CD4-positive, alpha-beta T cell (primary cell): ENCODE data around the gene PTPRE. TPM values are rescaled to one million over a fixed set of nuclear protein-coding genes. Genes with fewer than 3 reads are reported as not detected.

Source experiments
- ATAC-seq: fragments of 200-7000 bp; cut with Tn5 transposase; one replicate; pipeline ENCODE4 v1.10.0; 2022; ENCODE audit warnings: mild to moderate bottlenecking; ENCODE audit not compliant: poor library complexity
- CTCF ChIA-PET: fragments of 350-600 bp; sonication (Branson Sonifier 250); formaldehyde crosslinking; loops from one replicate; lab custom pipeline; 2021; ENCODE audit warnings: antibody characterized with exemption, inconsistent platforms; lab: Charles Lee
- POLR2A ChIA-PET: fragments of 350-600 bp; sonication (Branson Sonifier 250); formaldehyde crosslinking; loops from one replicate; lab custom pipeline; 2021; ENCODE audit warnings: antibody characterized with exemption, inconsistent platforms; lab: Charles Lee
- DNase-seq, 14 experiments: peaks; one replicate each; pipeline ENCODE4 v3.0.0-alpha.2; 2013 to 2020; ENCODE audit warnings: mixed read lengths in 2 of 14
- H3K27ac ChIP-seq, 2 donors: one replicate each; pipeline versions ENCODE4 v1.5.1 to v1.7.0; 2013; ENCODE audit warnings: low read length in 2 of 2, low read depth in 1 of 2, mild to moderate bottlenecking in 1 of 2
- H3K27me3 ChIP-seq, 2 experiments: 1 replicate in 1 of 2; 2 replicates in 1 of 2; pipeline versions ENCODE4 v1.6.1 to v1.7.0; 2013; ENCODE audit warnings: low read length in 2 of 2, control low read depth in 1 of 2, mild to moderate bottlenecking in 1 of 2, moderate library complexity in 1 of 2; ENCODE audit not compliant: insufficient read depth in 2 of 2, control insufficient read depth in 1 of 2
- H3K36me3 ChIP-seq: one replicate; pipeline ENCODE4 v1.6.1; 2013; ENCODE audit warnings: low read length, control low read depth; ENCODE audit not compliant: insufficient read depth
- H3K4me1 ChIP-seq: one replicate; pipeline ENCODE4 v1.6.1; 2013; ENCODE audit warnings: low read length, control low read depth; ENCODE audit not compliant: insufficient read depth
- H3K4me3 ChIP-seq: one replicate; pipeline ENCODE4 v1.5.1; 2013; ENCODE audit warnings: mild to moderate bottlenecking, low read length, moderate library complexity
- H3K9me3 ChIP-seq, 2 experiments: 1 replicate in 1 of 2; 2 replicates in 1 of 2; pipeline versions ENCODE4 v1.6.1 to v1.7.0; 2013; ENCODE audit warnings: low read length in 2 of 2, mild to moderate bottlenecking in 2 of 2, control low read depth in 1 of 2, moderate library complexity in 1 of 2; ENCODE audit not compliant: control insufficient read depth in 1 of 2, insufficient read depth in 1 of 2
- H3K27ac Mint-ChIP-seq: one replicate; pipeline ENCODE4 v1.8.0; 2020; ENCODE audit warnings: mixed read lengths
- H3K27me3 Mint-ChIP-seq: one replicate; pipeline ENCODE4 v1.8.0; 2021; ENCODE audit warnings: mixed read lengths
- H3K36me3 Mint-ChIP-seq: one replicate; pipeline ENCODE4 v1.8.0; 2021; ENCODE audit warnings: low read depth, mixed read lengths
- H3K4me1 Mint-ChIP-seq: one replicate; pipeline ENCODE4 v1.8.0; 2021; ENCODE audit warnings: low read depth, mixed read lengths
- H3K4me3 Mint-ChIP-seq: one replicate; pipeline ENCODE4 v1.8.0; 2020; ENCODE audit warnings: mild to moderate bottlenecking, mixed read lengths
- H3K9me3 Mint-ChIP-seq: one replicate; pipeline ENCODE4 v1.8.0; 2020; ENCODE audit warnings: mixed read lengths
- CTCF ChIP-seq: fragments of 200-600 bp; IDR thresholded peaks from one replicate; pipeline ENCODE4 v1.8.0; 2022; ENCODE audit warnings: antibody characterized with exemption, mild to moderate bottlenecking
- intact Hi-C, 2 experiments: fragments of 100-400 bp; cut with DNase I in 1 of 2; cut with micrococcal nuclease in 1 of 2; formaldehyde crosslinking; loops; one replicate each; pipeline versions ENCODE4 v1.15.1 to v1.9.0; 2023 to 2025; cut with DNase I, micrococcal nuclease
- total RNA-seq, 174 experiments: library from RNA in 2 of 174; stranded (reverse) in 2 of 174; gene quantifications; one replicate each; pipeline ENCODE4 v1.2.3 and lab custom pipeline; 2021 to 2026

Gene PTPRE
- total RNA-seq, 2 experiments from 2014 or later = 47.6 to 55.1 TPM

DNA sequence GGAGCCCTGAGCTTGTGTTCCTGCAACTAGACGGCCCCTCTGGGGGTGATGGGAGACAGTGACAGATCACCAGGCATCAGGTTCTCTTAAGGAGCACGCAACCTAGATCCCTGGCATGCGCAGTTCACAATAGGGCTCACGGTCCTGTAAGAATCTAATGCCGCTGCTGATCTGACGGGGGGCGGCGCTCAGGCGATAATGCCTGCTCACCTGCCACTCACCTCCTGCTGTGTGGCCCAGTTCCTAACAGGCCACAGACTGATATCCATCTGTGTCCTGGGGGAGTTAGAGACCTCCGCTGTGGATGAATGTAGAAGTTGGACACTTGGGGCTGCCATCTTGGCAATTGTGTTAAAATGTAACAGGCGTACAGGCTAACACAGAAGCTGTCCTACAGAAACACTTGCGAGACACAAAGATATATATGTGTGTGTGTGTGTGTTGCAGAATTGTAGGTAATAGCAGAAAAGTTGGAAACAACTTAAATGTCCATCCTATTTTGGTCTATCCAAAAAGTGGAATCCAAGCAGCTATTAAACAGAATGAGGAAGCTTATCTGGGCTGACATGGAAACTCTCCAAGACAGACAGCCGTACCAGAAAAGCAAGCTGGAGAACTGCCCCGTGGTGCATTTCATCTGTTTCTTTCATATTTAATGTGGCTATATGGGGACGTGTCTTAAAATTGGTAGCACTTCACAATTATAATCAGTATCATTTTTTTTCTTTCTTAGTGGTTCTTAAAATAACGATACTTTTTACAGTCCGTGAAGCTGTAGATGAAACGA lies 136.5 kb downstream of the PTPRE start:
- DNase-seq = no peak
- Histone ChIP-seq H3K9me3 (no peaks in the 10 kb centered on the region), H3K36me3 (no peaks in the 10 kb centered on the region), H3K27ac (no peak overlapping the region), H3K27me3 (no peaks in the 10 kb centered on the region), H3K4me3 (no peak overlapping the region), H3K4me1 (peaks cover 25% of the 10 kb centered on the region)
- Mint-ChIP-seq H3K27me3 (no peaks in the 10 kb centered on the region), H3K4me3 (no peak overlapping the region), H3K27ac (peak overlapping the region; percentile 20), H3K36me3 (peaks cover 13% of the 10 kb centered on the region), H3K4me1 (peaks cover 22% of the 10 kb centered on the region), H3K9me3 (no peaks in the 10 kb centered on the region)
- intact Hi-C loops = loop anchor here in 1 of 2 experiments (10.0 kb wide), 1 partner anchor 1421 kb away; the partner anchor contains the start of gene MGMT
- CTCF ChIA-PET = interaction anchor here (2.6 kb wide), 1 partner anchor 26 kb away, joined by 11 read pairs; no protein-coding TSS in a partner anchor
- no peak for ATAC-seq
- TF ChIP-seq CTCF = no peak
- POLR2A ChIA-PET = no interaction called here

DNA sequence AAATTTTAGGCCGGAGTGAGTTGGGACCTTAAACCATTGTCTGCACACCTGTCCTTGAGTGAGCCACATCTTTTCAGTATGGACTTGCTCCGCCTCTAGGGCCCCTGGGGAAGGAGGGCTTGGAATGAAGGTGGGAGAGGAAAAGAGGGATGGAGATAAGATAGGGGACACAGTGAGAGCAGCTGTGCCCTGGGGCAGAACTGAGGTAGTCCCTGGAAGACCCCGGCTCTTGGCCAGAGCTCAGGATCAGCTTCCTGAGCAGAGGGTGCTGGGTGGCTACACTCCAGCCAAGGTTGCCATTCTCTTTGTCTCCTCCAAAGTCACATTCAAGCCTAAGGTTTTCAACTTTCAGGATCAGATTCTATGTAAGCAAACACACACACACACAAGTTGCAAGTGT lies 137.3 kb downstream of the PTPRE start:
- ChIA-PET CTCF (interaction anchor here (1.6 to 2.6 kb wide), 2 partner anchors 9 to 25 kb away, joined by 5 to 11 read pairs; no protein-coding TSS in a partner anchor), POLR2A (no interaction called here)
- H3K4me1 Mint-ChIP-seq = peaks cover 29% of the 10 kb centered on the region
- Histone ChIP-seq H3K27ac (no peak overlapping the region), H3K27me3 (no peaks in the 10 kb centered on the region), H3K4me3 (no peak overlapping the region), H3K9me3 (no peaks in the 10 kb centered on the region), H3K36me3 (no peaks in the 10 kb centered on the region), H3K4me1 (peaks cover 33% of the 10 kb centered on the region)
- H3K36me3 Mint-ChIP-seq = peaks cover 20% of the 10 kb centered on the region
- DNase-seq (no peak), ATAC-seq (no peak)
- no peak for TF ChIP-seq CTCF
- no peak overlapping the region for H3K27ac Mint-ChIP-seq
- H3K27me3 Mint-ChIP-seq = no peaks in the 10 kb centered on the region
- H3K9me3 Mint-ChIP-seq = no peaks in the 10 kb centered on the region
- H3K4me3 Mint-ChIP-seq = no peak overlapping the region
- intact Hi-C loops = loop anchor here in 1 of 2 experiments (10.0 kb wide), 1 partner anchor 1421 kb away; the partner anchor contains the start of gene MGMT

DNA sequence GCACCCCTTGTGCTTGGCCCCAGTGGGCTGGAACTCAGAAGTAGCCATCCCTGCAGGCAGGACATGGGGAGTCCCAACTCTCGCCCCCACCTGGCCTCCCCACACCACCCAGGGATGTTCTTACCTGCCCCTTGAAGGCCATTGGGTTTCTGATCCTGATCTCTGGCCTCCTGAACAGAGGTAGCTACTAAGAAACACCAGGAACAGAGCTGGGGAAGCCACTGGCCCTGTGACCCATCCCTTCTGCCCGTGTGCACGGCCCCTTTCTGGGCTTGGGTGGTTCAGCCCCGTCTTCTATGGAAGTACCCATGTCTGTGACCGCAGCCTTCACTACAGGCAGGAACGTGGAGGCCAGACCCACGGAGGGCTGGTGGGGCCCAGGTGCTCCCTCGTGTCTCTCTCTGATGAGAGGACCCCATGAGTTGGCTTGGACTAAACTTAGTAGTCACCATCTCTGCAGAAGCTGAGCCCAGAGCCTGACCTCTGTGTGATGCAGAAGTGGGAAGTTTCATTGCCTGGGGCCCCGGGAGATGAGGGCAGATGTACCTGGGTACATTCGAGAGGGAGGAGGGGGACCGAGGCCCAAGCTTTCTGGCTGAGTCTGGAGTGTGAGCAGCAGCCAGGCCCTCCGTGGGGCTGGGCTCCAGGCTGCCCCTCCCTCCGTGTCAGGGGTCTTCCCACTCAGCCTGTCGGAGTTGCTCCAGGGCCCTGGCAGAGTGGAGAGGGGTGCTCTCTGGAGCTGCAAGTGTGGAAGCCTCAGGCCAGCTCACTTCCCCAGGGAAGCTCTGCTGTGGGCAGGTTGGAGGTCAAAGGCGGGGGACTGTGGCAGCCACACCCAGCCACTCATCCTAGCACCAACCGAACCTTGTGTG lies 138.3 kb downstream of the PTPRE start:
- H3K9me3 ChIP-seq = no peaks in the 10 kb centered on the region
- H3K4me1 ChIP-seq = peaks cover 43% of the 10 kb centered on the region
- H3K9me3 Mint-ChIP-seq = no peaks in the 10 kb centered on the region
- H3K27ac ChIP-seq = peak overlapping the region in 1 of 2 donors; percentile 86
- H3K27me3 Mint-ChIP-seq = no peaks in the 10 kb centered on the region
- H3K4me3 ChIP-seq = no peak overlapping the region
- DNase-seq (no peak), ATAC-seq (no peak)
- no peak for TF ChIP-seq CTCF
- H3K36me3 Mint-ChIP-seq = peaks cover 30% of the 10 kb centered on the region
- intact Hi-C loops = loop anchor here in 1 of 2 experiments (10.0 kb wide), 1 partner anchor 1420 kb away; the partner anchor contains the start of gene MGMT
- H3K4me1 Mint-ChIP-seq = peaks cover 39% of the 10 kb centered on the region
- POLR2A ChIA-PET = interaction anchor here (1.0 kb wide), 1 partner anchor 18 kb away, joined by 6 read pairs; no protein-coding TSS in a partner anchor
- H3K27me3 ChIP-seq = no peaks in the 10 kb centered on the region
- CTCF ChIA-PET = interaction anchor here (1.5 to 1.6 kb wide), 2 partner anchors 10 to 24 kb away, joined by 4 to 5 read pairs; no protein-coding TSS in a partner anchor
- H3K27ac Mint-ChIP-seq = peak overlapping the region; percentile 47
- H3K4me3 Mint-ChIP-seq = peak overlapping the region; percentile 7
- H3K36me3 ChIP-seq = peaks cover 7% of the 10 kb centered on the region
